Measurements from ENCODE around the gene GOLM1. TPM values are rescaled to one million over a fixed set of nuclear protein-coding genes. Genes with fewer than 3 reads are reported as not detected.

The GOLM1 gene
- total and polyA plus RNA-seq, 10 donors, result 4.8 to 76.3 (median 48.9) TPM

- TF ChIP-seq POLR2A (IDR thresholded peaks at IDR 0.05), result no peak
- no peak for TF ChIP-seq POLR2AphosphoS5 (IDR thresholded peaks at IDR 0.05)
- no peak for TF ChIP-seq CTCF (IDR thresholded peaks at IDR 0.05 in 8 of 11, conservative IDR thresholded peaks at IDR 0.05 in 3 of 11)
- DNase-seq, result no peak
- intact Hi-C loops (cut with DNase I; ENCODE audit: low total_unique reads), result no loop called here
- H3K36me3 ChIP-seq, result no peaks in the 10 kb centered on the region
- WGBS, 5 donors, result 51 to 78% (median 70%) methylated on average over 7 of the region's 7 CpGs
- peak overlapping the region in 3 of 8 donors; percentile 32 to 66 (median 52) for H3K27ac ChIP-seq
- H3K27me3 ChIP-seq (replicated peaks in 1 of 7), result no peaks in the 10 kb centered on the region
- no peaks in the 10 kb centered on the region for H3K9me3 ChIP-seq
- peaks cover 0 to 30% (median 0%) of the 10 kb centered on the region in 6 donors for H3K4me1 ChIP-seq
- no peak overlapping the region for H3K4me3 ChIP-seq
Observed at GRCh38 chr9:86069206-86069869, 30.0 kb downstream of the GOLM1 start.

- no peak for DNase-seq
- Histone ChIP-seq H3K4me3 (no peak overlapping the region), H3K9me3 (no peaks in the 10 kb centered on the region), H3K36me3 (no peaks in the 10 kb centered on the region), H3K27me3 (replicated peaks in 1 of 7) (no peaks in the 10 kb centered on the region), H3K4me1 (peaks cover 0 to 40% (median 7%) of the 10 kb centered on the region in 6 donors), H3K27ac (no peak overlapping the region)
- intact Hi-C loops (cut with DNase I; ENCODE audit: low total_unique reads), result no loop called here
- TF ChIP-seq CTCF (IDR thresholded peaks at IDR 0.05 in 8 of 11, conservative IDR thresholded peaks at IDR 0.05 in 3 of 11) (no peak), POLR2AphosphoS5 (IDR thresholded peaks at IDR 0.05) (no peak), POLR2A (IDR thresholded peaks at IDR 0.05) (no peak)
- 82 to 96% (median 91%) methylated on average over 2 of the region's 2 CpGs for WGBS, 5 donors
Observed at GRCh38 chr9:86064220-86064619, 35.1 kb downstream of the GOLM1 start.

- peaks cover 0 to 29% (median 7%) of the 10 kb centered on the region in 6 donors for H3K4me1 ChIP-seq
- no peaks in the 10 kb centered on the region for H3K36me3 ChIP-seq
- no peak for TF ChIP-seq POLR2AphosphoS5 (IDR thresholded peaks at IDR 0.05)
- no peak for TF ChIP-seq POLR2A (IDR thresholded peaks at IDR 0.05)
- peak overlapping the region in 1 of 8 donors; percentile 11 for H3K27ac ChIP-seq
- WGBS, 5 donors, result 64 to 77% (median 70%) methylated on average over 14 to 16 of the region's 16 CpGs
- H3K27me3 ChIP-seq (replicated peaks in 1 of 7), result no peaks in the 10 kb centered on the region
- intact Hi-C loops (cut with DNase I; ENCODE audit: low total_unique reads), result no loop called here
- H3K9me3 ChIP-seq, result no peaks in the 10 kb centered on the region
- H3K4me3 ChIP-seq, result peak overlapping the region in 1 of 8 donors; percentile 17
- no peak for DNase-seq
Observed at GRCh38 chr9:86062845-86063693, 36.3 kb downstream of the GOLM1 start.

GRCh38 chr9:86061972-86062739 is 37.2 kb downstream of the GOLM1 start:
- WGBS, 5 donors, result 70 to 82% (median 76%) methylated on average over 11 of the region's 11 CpGs
- Histone ChIP-seq H3K36me3 (no peaks in the 10 kb centered on the region), H3K4me3 (no peak overlapping the region), H3K27ac (peak overlapping the region in 1 of 8 donors; percentile 11), H3K4me1 (peaks cover 0 to 28% (median 7%) of the 10 kb centered on the region in 6 donors), H3K9me3 (no peaks in the 10 kb centered on the region), H3K27me3 (replicated peaks in 1 of 7) (no peaks in the 10 kb centered on the region)
- no peak for DNase-seq
- TF ChIP-seq POLR2AphosphoS5 (IDR thresholded peaks at IDR 0.05) (no peak), CTCF (IDR thresholded peaks at IDR 0.05 in 8 of 11, conservative IDR thresholded peaks at IDR 0.05 in 3 of 11) (no peak), POLR2A (IDR thresholded peaks at IDR 0.05) (no peak)
- intact Hi-C loops (cut with DNase I; ENCODE audit: low total_unique reads), result no loop called here

Measured in spleen (tissue), 11 donors.